Measurements from ENCODE around the gene PLA2R1.

Gene PLA2R1

GRCh38 chr2:159960414-159960813 lies 102.0 kb downstream of the PLA2R1 start:
- Histone ChIP-seq H3K27ac (ENCODE audit: extremely low read depth, low read depth, low read length) (no peak overlapping the region), H3K36me3 (ENCODE audit: control insufficient read depth in 2 of 2, insufficient read depth in 1 of 2, low read length in 2 of 2) (no peaks in the 10 kb centered on the region), H3K4me1 (ENCODE audit: control insufficient read depth, insufficient read depth, low read length) (no peaks in the 10 kb centered on the region), H3K4me3 (ENCODE audit: low read depth, low read length) (no peak overlapping the region), H3K9me3 (ENCODE audit: control insufficient read depth, insufficient read depth, low read depth, low read length) (no peaks in the 10 kb centered on the region)
- ChIA-PET POLR2A (no interaction called here), CTCF (interaction anchor here (1.0 kb wide), 1 partner anchor 70 kb away, joined by 6 read pairs; no protein-coding TSS in a partner anchor)
- TF ChIP-seq ZNF660 (tag by site-specific recombination; IDR thresholded peaks at IDR 0.05), result peak; percentile 88
- no peak for TF ChIP-seq ZNF777 (tag by site-specific recombination; IDR thresholded peaks at IDR 0.05; ENCODE audit: borderline replicate concordance)

- Histone ChIP-seq H3K4me1 (ENCODE audit: control insufficient read depth, insufficient read depth, low read length) (no peaks in the 10 kb centered on the region), H3K4me3 (ENCODE audit: low read depth, low read length) (no peak overlapping the region), H3K36me3 (ENCODE audit: control insufficient read depth in 2 of 2, insufficient read depth in 1 of 2, low read length in 2 of 2) (no peaks in the 10 kb centered on the region), H3K9me3 (ENCODE audit: control insufficient read depth, insufficient read depth, low read depth, low read length) (no peaks in the 10 kb centered on the region), H3K27ac (ENCODE audit: extremely low read depth, low read depth, low read length) (no peak overlapping the region)
- CTCF ChIA-PET, result no interaction called here
- POLR2A ChIA-PET, result no interaction called here
- TF ChIP-seq PRDM2 (tag by site-specific recombination; IDR thresholded peaks at IDR 0.05; ENCODE audit: borderline replicate concordance), result no peak
- TF ChIP-seq ZBTB8A (tag by site-specific recombination; IDR thresholded peaks at IDR 0.05), result no peak
- TF ChIP-seq ZNF354C (tag by site-specific recombination; IDR thresholded peaks at IDR 0.05; ENCODE audit: borderline replicate concordance, low read depth), result no peak
- TF ChIP-seq ZNF423 (tag by site-specific recombination; IDR thresholded peaks at IDR 0.05), result no peak
- no peak for TF ChIP-seq OSR2 (tag by site-specific recombination; IDR thresholded peaks at IDR 0.05)
- TF ChIP-seq ZNF202 (tag by site-specific recombination; IDR thresholded peaks at IDR 0.05; ENCODE audit: borderline replicate concordance), result no peak
- no peak for TF ChIP-seq ZNF341 (tag by site-specific recombination; IDR thresholded peaks at IDR 0.05; ENCODE audit: low read depth)
- no peak for TF ChIP-seq PRDM10 (tag by site-specific recombination; IDR thresholded peaks at IDR 0.05)
- TF ChIP-seq KLF7 (tag by site-specific recombination; IDR thresholded peaks at IDR 0.05; ENCODE audit: borderline replicate concordance), result no peak
- TF ChIP-seq PATZ1 (tag by site-specific recombination; IDR thresholded peaks at IDR 0.05), result no peak
These were observed 103.3 kb downstream of the PLA2R1 start for GRCh38 chr2:159959136-159959535.
